OCI-LY3 (cell line): ENCODE results near the gene AGT.

Experiments used
- H2AFZ ChIP-seq: fragments of 200-600, 300-600 bp; shearing (Covaris generic); 2 replicates; pipeline ENCODE4 v1.6.0; 2014; ENCODE audit warnings: antibody characterized with exemption, low read depth, low read length
- H3K27ac ChIP-seq: fragments of 200-600, 300-600 bp; sonication (generic); 2 replicates; pipeline ENCODE4 v1.5.1; 2014; ENCODE audit warnings: mild to moderate bottlenecking, low read length, moderate library complexity, mixed read lengths
- H3K27me3 ChIP-seq: fragments of 200-600, 300-600 bp; sonication (generic); 2 replicates; pipeline ENCODE4 v1.6.1; 2014; ENCODE audit warnings: low read depth, low read length, mixed read lengths
- H3K36me3 ChIP-seq: fragments of 200-600, 300-600 bp; sonication (generic); replicated peaks from 2 replicates; pipeline ENCODE3; 2014; ENCODE audit warnings: low read depth, low read length, mixed read lengths
- H3K4me1 ChIP-seq: fragments of 300-600, 200-600 bp; sonication (generic); 2 replicates; pipeline ENCODE4 v1.6.1; 2014; ENCODE audit warnings: low read length, mixed read lengths
- H3K4me2 ChIP-seq: fragments of 200-600, 300-600 bp; sonication (generic); 2 replicates; pipeline ENCODE4 v1.6.1; 2014; ENCODE audit warnings: low read length, mixed read lengths
- H3K4me3 ChIP-seq: fragments of 300-600, 200-600 bp; sonication (generic); 2 replicates; pipeline ENCODE4 v1.5.1; 2014; ENCODE audit warnings: antibody characterized with exemption, mild to moderate bottlenecking, low read length, moderate library complexity
- H3K79me2 ChIP-seq: fragments of 300-600, 200-600 bp; shearing (Covaris generic); 2 replicates; pipeline ENCODE4 v1.6.1; 2014; ENCODE audit warnings: mild to moderate bottlenecking, low read length, mixed read lengths
- H3K9ac ChIP-seq: fragments of 300-600, 200-600 bp; shearing (Covaris generic); 2 replicates; pipeline ENCODE4 v1.6.0; 2014; ENCODE audit warnings: mild to moderate bottlenecking, low read length, moderate library complexity
- H3K9me3 ChIP-seq: fragments of 200-600, 300-600 bp; shearing (Covaris generic); 2 replicates; pipeline ENCODE4 v1.6.1; 2014; ENCODE audit warnings: low read length, mixed read lengths; ENCODE audit not compliant: insufficient read depth
- H4K20me1 ChIP-seq: fragments of 200-600, 300-600 bp; sonication (generic); 2 replicates; pipeline ENCODE4 v1.6.1; 2016; ENCODE audit warnings: low read length, mixed read lengths; ENCODE audit not compliant: insufficient read depth
- CTCF ChIP-seq: fragments of 200-600, 300-600 bp; sonication (generic); IDR thresholded peaks from 2 replicates; pipeline ENCODE4 v1.5.1; 2014; ENCODE audit warnings: antibody characterized with exemption, low read length, low read depth
- EZH2phosphoT487 ChIP-seq: fragments of 200-600 bp; shearing (Covaris generic); IDR thresholded peaks from 2 replicates; pipeline ENCODE4 v1.6.1; 2018; ENCODE audit warnings: antibody characterized with exemption, mixed run types, low read depth

AGT gene

GRCh38 chr1:230749635-230750034 lies 35.7 kb upstream of the AGT start:
- Histone ChIP-seq H3K4me3 (no peak overlapping the region), H3K36me3 (no peaks in the 10 kb centered on the region), H3K27ac (no peak overlapping the region), H3K27me3 (peaks cover 5% of the 10 kb centered on the region; the same call in 1 of the 2 replicates), H3K4me2 (no peak overlapping the region), H3K79me2 (no peaks in the 10 kb centered on the region), H3K4me1 (no peaks in the 10 kb centered on the region), H2AFZ (no peak overlapping the region), H4K20me1 (no peaks in the 10 kb centered on the region), H3K9ac (no peak overlapping the region), H3K9me3 (no peaks in the 10 kb centered on the region)
- TF ChIP-seq EZH2phosphoT487 = no peak
- TF ChIP-seq CTCF = no peak

DNA sequence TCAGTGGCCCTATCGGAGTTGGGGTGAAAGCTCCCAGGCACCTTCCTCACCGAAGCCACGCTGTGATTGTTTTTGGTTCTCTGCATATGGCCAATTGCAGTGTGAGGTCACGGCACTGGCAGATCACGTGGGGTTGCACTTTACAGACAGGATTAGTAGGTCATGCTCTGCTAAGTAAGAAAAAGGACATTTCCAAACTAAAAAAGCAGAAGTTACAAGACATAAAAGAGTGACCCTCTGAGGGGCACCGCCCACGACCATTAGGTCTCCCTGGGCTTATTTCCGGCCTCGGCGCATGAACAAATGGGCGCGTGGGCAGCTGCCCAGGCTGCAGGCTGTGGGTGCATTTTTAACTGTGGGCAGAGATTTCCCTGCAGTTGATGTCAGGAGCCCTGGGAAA lies 35.2 kb upstream of the AGT start:
- TF ChIP-seq CTCF (no peak), EZH2phosphoT487 (no peak)
- Histone ChIP-seq H4K20me1 (no peaks in the 10 kb centered on the region), H3K9me3 (no peaks in the 10 kb centered on the region), H3K79me2 (no peaks in the 10 kb centered on the region), H3K4me1 (no peaks in the 10 kb centered on the region), H3K4me2 (no peak overlapping the region; the same call in 1 of the 2 replicates), H3K36me3 (no peaks in the 10 kb centered on the region), H3K27me3 (peaks cover 5% of the 10 kb centered on the region; the same call in 1 of the 2 replicates), H3K9ac (no peak overlapping the region), H3K27ac (no peak overlapping the region), H2AFZ (no peak overlapping the region), H3K4me3 (no peak overlapping the region)

- H3K4me2 ChIP-seq = no peak overlapping the region
Measured at GRCh38 chr1:230747890-230748800, 34.2 kb upstream of the AGT start.

More at GRCh38 chr1:230747890-230748800, 34.2 kb upstream of the AGT start:
- Histone ChIP-seq H3K79me2 (no peaks in the 10 kb centered on the region), H3K9ac (no peak overlapping the region), H3K27me3 (peaks cover 5% of the 10 kb centered on the region; the same call in 1 of the 2 replicates), H4K20me1 (no peaks in the 10 kb centered on the region), H3K4me3 (no peak overlapping the region), H3K4me1 (no peaks in the 10 kb centered on the region), H3K27ac (no peak overlapping the region), H2AFZ (no peak overlapping the region), H3K9me3 (no peaks in the 10 kb centered on the region), H3K36me3 (no peaks in the 10 kb centered on the region)
- TF ChIP-seq CTCF (no peak), EZH2phosphoT487 (no peak)
